GM18508 (cell line): ENCODE results near the gene PRKAG2.

ENCODE experiments used
- ATAC-seq: cut with Tn5 transposase; IDR thresholded peaks from one replicate; pipeline ENCODE4 v1.9.1; 2021; ENCODE audit warnings: moderate number of reproducible peaks; ENCODE audit not compliant: insufficient read depth, unreplicated experiment

Gene PRKAG2

GRCh38 chr7:151621961-151622360 lies 255.0 kb downstream of the PRKAG2 start:
- no peak for ATAC-seq

GRCh38 chr7:151616443-151617213 lies 260.3 kb downstream of the PRKAG2 start:
- ATAC-seq: no peak

GRCh38 chr7:151615784-151616183 lies 261.1 kb downstream of the PRKAG2 start:
- no peak for ATAC-seq

GRCh38 chr7:151615058-151615457 lies 261.9 kb downstream of the PRKAG2 start:
- no peak for ATAC-seq

GRCh38 chr7:151614019-151614418 lies 262.9 kb downstream of the PRKAG2 start:
- no peak for ATAC-seq

- no peak for ATAC-seq
These were observed 265.0 kb downstream of the PRKAG2 start for GRCh38 chr7:151611878-151612277.

- no peak for ATAC-seq
These were observed 265.9 kb downstream of the PRKAG2 start for GRCh38 chr7:151611041-151611440.

- ATAC-seq: no peak
These were observed 268.8 kb downstream of the PRKAG2 start for GRCh38 chr7:151608031-151608551.

- ATAC-seq: no peak
These were observed 269.4 kb downstream of the PRKAG2 start for GRCh38 chr7:151607464-151607867.

GRCh38 chr7:151603951-151604350 lies 273.0 kb downstream of the PRKAG2 start:
- no peak for ATAC-seq

GRCh38 chr7:151601521-151602305 lies 275.2 kb downstream of the PRKAG2 start:
- ATAC-seq: no peak

- ATAC-seq: no peak
These were observed 276.6 kb downstream of the PRKAG2 start for GRCh38 chr7:151600331-151600730.

- ATAC-seq: no peak
These were observed 277.3 kb downstream of the PRKAG2 start for GRCh38 chr7:151599401-151600227.

- no peak for ATAC-seq
These were observed 279.1 kb downstream of the PRKAG2 start for GRCh38 chr7:151597541-151598444.

GRCh38 chr7:151595702-151596350 lies 281.1 kb downstream of the PRKAG2 start:
- no peak for ATAC-seq

GRCh38 chr7:151592868-151593486 lies 283.9 kb downstream of the PRKAG2 start:
- no peak for ATAC-seq

GRCh38 chr7:151592330-151592729 lies 284.6 kb downstream of the PRKAG2 start:
- no peak for ATAC-seq

GRCh38 chr7:151591866-151592265 lies 285.0 kb downstream of the PRKAG2 start:
- ATAC-seq: no peak
